ENCODE results near the gene ANO3.
"Not testable (repeated sequence)": the region's sequence is repeated elsewhere in the genome, so short reads cannot be mapped to it uniquely, and the experiment has no call there.

- TF ChIP-seq ZNF274 (IDR thresholded peaks at IDR 0.05; ENCODE audit: low read depth, low read length); YY1 (IDR thresholded peaks at IDR 0.05; ENCODE audit: insufficient read depth, insufficient read length); SUZ12 (IDR thresholded peaks at IDR 0.05; ENCODE audit: extremely low read depth, insufficient read depth, insufficient read length): not testable (repeated sequence)
Observed at GRCh38 chr11:26597049-26597689, 265.2 kb downstream of the ANO3 start.

All from NT2/D1 (cell line).